ENCODE results near the gene CREB5. TPM values are rescaled to one million over a fixed set of nuclear protein-coding genes. Genes with fewer than 3 reads are reported as not detected.

Gene CREB5
- total RNA-seq, 2 experiments from 2014 or later = 1.2 to 1.5 TPM

DNA sequence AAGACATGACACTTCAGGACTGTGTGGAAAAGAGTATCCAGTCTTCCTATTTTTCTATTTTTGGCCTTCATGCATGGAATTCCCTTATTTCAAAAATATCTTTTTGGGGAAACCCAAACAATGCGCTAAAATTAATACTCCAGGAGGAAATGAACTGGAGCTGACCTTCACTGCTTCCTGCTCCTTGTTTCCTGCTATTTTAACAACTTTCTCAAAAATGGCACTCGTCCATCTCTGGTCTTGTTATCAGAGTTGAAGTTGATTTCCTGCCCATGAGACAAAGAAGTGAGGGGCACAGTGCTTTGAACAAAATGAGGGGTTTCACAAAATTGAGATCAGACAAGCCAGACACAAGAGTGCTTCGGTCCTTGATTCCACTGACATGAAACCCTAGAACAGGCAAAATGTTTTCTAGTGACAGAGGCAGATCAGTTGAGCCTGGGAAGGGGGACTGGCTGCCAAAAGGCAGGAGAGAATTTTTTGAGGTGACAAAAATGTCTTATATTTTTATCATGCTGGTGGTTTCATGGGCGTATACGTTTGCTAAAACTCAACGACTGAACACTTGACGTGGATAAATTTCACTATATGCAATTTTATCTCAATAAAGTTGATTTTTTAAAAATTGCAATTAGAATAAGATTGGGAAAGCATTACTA lies 193.2 kb downstream of the CREB5 start:
- H3K27me3 Mint-ChIP-seq = peaks cover 4% of the 10 kb centered on the region
- H3K27ac Mint-ChIP-seq = no peak overlapping the region
- TF ChIP-seq, protein P1, sequence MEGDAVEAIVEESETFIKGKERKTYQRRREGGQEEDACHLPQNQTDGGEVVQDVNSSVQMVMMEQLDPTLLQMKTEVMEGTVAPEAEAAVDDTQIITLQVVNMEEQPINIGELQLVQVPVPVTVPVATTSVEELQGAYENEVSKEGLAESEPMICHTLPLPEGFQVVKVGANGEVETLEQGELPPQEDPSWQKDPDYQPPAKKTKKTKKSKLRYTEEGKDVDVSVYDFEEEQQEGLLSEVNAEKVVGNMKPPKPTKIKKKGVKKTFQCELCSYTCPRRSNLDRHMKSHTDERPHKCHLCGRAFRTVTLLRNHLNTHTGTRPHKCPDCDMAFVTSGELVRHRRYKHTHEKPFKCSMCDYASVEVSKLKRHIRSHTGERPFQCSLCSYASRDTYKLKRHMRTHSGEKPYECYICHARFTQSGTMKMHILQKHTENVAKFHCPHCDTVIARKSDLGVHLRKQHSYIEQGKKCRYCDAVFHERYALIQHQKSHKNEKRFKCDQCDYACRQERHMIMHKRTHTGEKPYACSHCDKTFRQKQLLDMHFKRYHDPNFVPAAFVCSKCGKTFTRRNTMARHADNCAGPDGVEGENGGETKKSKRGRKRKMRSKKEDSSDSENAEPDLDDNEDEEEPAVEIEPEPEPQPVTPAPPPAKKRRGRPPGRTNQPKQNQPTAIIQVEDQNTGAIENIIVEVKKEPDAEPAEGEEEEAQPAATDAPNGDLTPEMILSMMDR (IDR thresholded peaks at IDR 0.05) = no peak
- ATAC-seq = no peak
- no peaks in the 10 kb centered on the region for H3K4me1 Mint-ChIP-seq (ENCODE audit: low read depth)
- no peaks in the 10 kb centered on the region for H3K9me3 Mint-ChIP-seq
- POLR2A ChIA-PET = no interaction called here
- no peaks in the 10 kb centered on the region for H3K36me3 Mint-ChIP-seq (ENCODE audit: low read depth)
- CTCF ChIA-PET = no interaction called here
- no peak for DNase-seq
- intact Hi-C loops (cut with micrococcal nuclease) = no loop called here
- no peak overlapping the region for H3K4me3 Mint-ChIP-seq

DNA sequence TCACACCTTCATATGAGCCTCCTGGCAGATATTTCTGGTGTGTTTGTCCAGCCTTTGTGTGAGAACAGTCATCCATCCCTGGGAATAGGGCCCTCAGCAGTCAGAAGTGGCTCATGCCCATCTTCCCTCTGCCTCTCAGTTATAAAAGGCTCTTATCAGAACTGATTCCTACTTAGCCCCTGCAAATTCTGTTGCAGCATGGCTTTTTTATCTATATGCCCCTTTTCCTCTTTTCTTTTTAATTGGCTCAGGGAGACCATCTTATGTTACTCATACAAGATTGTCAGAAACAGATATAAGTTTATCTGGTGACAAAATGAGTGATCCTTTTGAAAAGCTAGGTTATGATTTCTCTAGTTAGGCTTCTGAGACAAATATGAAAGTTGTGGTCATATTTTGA lies 194.1 kb downstream of the CREB5 start:
- Mint-ChIP-seq H3K4me1 (ENCODE audit: low read depth) (no peaks in the 10 kb centered on the region), H3K9me3 (no peaks in the 10 kb centered on the region), H3K27ac (no peak overlapping the region), H3K27me3 (peaks cover 4% of the 10 kb centered on the region), H3K36me3 (ENCODE audit: low read depth) (no peaks in the 10 kb centered on the region), H3K4me3 (no peak overlapping the region)
- ChIA-PET POLR2A (no interaction called here), CTCF (no interaction called here)
- TF ChIP-seq, protein P1 (IDR thresholded peaks at IDR 0.05) = no peak
- ATAC-seq (no peak), DNase-seq (no peak)
- intact Hi-C loops (cut with micrococcal nuclease) = no loop called here

DNA sequence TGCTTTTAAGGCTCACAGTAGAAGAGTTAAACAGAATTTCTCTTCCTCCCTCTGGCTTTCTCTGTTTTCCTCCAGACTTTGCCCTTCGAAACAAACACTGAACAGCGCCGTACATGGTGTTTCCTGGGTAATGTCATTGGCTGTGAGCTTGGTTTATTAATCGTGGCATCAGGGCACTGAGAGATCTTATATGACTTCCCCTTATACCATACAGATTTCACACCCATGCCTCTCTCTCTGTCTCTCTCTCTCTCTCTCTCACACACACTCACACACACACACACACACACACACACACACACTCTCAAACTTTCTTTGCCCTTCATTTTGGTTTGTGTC lies 195.5 kb downstream of the CREB5 start:
- ChIA-PET POLR2A (no interaction called here), CTCF (no interaction called here)
- no peaks in the 10 kb centered on the region for H3K36me3 Mint-ChIP-seq (ENCODE audit: low read depth)
- no peaks in the 10 kb centered on the region for H3K9me3 Mint-ChIP-seq
- DNase-seq = no peak
- H3K4me3 Mint-ChIP-seq = no peak overlapping the region
- no peaks in the 10 kb centered on the region for H3K4me1 Mint-ChIP-seq (ENCODE audit: low read depth)
- H3K27me3 Mint-ChIP-seq = peaks cover 4% of the 10 kb centered on the region
- no peak for ATAC-seq
- intact Hi-C loops (cut with micrococcal nuclease) = no loop called here
- no peak overlapping the region for H3K27ac Mint-ChIP-seq
- TF ChIP-seq, protein P1 (IDR thresholded peaks at IDR 0.05) = no peak

DNA sequence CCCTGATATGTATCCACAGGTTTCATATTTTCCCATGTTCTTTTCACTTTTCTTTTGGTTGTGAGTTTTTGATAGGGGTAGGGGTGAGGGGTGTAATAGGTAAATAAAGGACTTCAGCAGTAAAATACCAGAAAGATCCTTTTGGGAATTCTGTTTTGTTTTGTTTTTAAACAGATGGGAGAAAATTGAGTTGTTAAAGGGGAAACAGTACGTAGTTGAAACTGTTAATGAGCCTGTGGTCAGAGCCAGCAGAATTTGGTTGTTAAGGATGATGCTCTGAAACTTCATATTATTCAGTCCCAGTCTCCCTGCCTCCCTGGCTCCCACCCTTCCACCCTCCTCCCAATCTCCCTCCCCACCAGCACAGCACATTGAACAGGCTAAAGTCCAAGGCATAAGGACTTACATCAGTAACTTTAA lies 195.9 kb downstream of the CREB5 start:
- POLR2A ChIA-PET = no interaction called here
- intact Hi-C loops (cut with micrococcal nuclease) = no loop called here
- ATAC-seq (no peak), DNase-seq (no peak)
- TF ChIP-seq, protein P1 (IDR thresholded peaks at IDR 0.05) = no peak
- H3K9me3 Mint-ChIP-seq = no peaks in the 10 kb centered on the region
- no peaks in the 10 kb centered on the region for H3K36me3 Mint-ChIP-seq (ENCODE audit: low read depth)
- H3K27me3 Mint-ChIP-seq = peaks cover 4% of the 10 kb centered on the region
- CTCF ChIA-PET = no interaction called here
- H3K4me3 Mint-ChIP-seq = no peak overlapping the region
- no peaks in the 10 kb centered on the region for H3K4me1 Mint-ChIP-seq (ENCODE audit: low read depth)
- H3K27ac Mint-ChIP-seq = no peak overlapping the region

DNA sequence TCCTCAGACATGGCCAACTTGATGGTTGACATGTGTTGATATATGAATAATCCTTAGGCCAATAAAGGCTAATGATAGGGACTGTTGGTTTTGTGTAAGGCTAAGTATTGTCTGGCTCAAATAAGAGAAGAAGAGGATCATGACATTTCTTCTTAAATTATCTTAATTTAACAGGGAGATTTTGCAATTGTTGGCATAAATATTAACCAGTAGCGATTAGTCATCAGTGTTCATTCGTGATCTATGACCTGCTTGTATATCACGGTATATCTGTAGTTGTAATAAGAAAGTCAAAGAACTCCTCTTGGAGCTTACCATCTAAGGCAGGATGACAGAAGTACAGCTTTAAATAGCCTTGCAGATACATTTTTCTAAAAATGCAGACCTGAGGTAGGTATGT lies 196.4 kb downstream of the CREB5 start:
- Mint-ChIP-seq H3K27ac (no peak overlapping the region), H3K9me3 (no peaks in the 10 kb centered on the region), H3K27me3 (peaks cover 4% of the 10 kb centered on the region), H3K4me1 (ENCODE audit: low read depth) (no peaks in the 10 kb centered on the region), H3K4me3 (no peak overlapping the region), H3K36me3 (ENCODE audit: low read depth) (no peaks in the 10 kb centered on the region)
- TF ChIP-seq, protein P1 (IDR thresholded peaks at IDR 0.05) = no peak
- no peak for DNase-seq
- intact Hi-C loops (cut with micrococcal nuclease) = no loop called here
- ChIA-PET CTCF (no interaction called here), POLR2A (no interaction called here)
- no peak for ATAC-seq
